ENCODE measurements around the gene ARHGAP24.

DNA sequence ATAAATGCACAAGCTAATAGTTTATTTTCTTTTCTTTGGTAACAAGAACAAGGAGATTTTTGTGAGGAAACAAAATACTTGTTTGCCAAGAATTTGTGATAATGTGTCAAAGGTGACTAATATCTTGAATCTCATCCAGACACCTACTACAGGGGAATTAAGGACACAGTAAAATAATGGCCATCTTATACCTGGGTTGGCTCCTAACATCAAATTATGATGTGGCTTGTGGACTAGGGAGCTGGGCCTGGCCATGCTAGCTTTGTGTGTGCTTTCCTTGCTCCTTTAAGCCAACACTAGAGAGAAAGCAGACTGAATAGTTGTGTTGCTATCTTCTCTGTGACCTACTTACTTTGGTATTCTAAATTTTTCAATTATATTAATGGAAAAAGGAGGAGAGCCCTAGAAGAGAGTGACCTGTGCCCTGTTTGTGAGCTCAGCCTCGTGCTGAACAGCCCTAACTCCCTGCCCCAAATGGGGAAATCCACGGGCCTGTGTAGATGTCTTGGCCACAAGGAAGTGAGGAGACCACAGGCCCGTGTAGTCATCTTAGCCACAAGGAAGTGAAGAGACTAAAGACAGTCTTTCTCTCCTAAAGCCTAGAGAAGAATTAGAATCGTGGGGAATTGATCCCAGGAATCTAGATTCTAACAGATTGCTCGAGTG, 23.3 kb downstream of the ARHGAP24 start:
- TF ChIP-seq POLR2AphosphoS5 (IDR thresholded peaks at IDR 0.05) (no peak), CTCF (IDR thresholded peaks at IDR 0.05) (no peak)
